Dermis lymphatic vessel endothelial cell (primary cell): ENCODE results near the gene ADH1C. TPM values are rescaled to one million over a fixed set of nuclear protein-coding genes. Genes with fewer than 3 reads are reported as not detected.

Source experiments
- total RNA-seq: library from RNA; depleted of rRNA; stranded (reverse); fragments of >200 nt; gene quantifications from 2 replicates; pipeline ENCODE4 v1.2.1, GENCODE V29; 2014

ADH1C gene
- total RNA-seq, result not detected in 2 replicates

GRCh38 chr4:99352602-99353537 lies at the start of gene ADH1C:
TSS of gene ADH1C (minus strand) at chr4:99352746. CDS start at chr4:99352675, 71 bp downstream.

GRCh38 chr4:99321241-99322191 lies 31.0 kb downstream of the ADH1C start, which contains the start of gene ADH1B:
TSS of gene ADH1B (minus strand) at chr4:99321401. CDS start at chr4:99321331, 70 bp downstream.

GRCh38 chr4:99290848-99291786 lies 61.4 kb downstream of the ADH1C start, which contains the start of gene ADH1A:
TSS of gene ADH1A (minus strand) at chr4:99290985. CDS start at chr4:99290914, 71 bp downstream.

Other genes starting within 250 kb of the ADH1C start
- not detected in 2 replicates for gene ADH4, start 208.4 kb downstream of the ADH1C start, total RNA-seq
- gene ADH6, start 133.5 kb downstream of the ADH1C start, total RNA-seq, result not detected in 2 replicates
- gene ADH1A, start 61.8 kb downstream of the ADH1C start, total RNA-seq, result not detected in 2 replicates
- gene ADH1B, start 31.3 kb downstream of the ADH1C start, total RNA-seq, result 0.09 TPM in 1 of 2 replicates, not detected in the other
- not detected in 2 replicates for gene ADH7, start 82.6 kb upstream of the ADH1C start, total RNA-seq
- gene C4orf17, start 158.3 kb upstream of the ADH1C start, total RNA-seq, result not detected in 2 replicates
- gene TRMT10A, start 211.3 kb upstream of the ADH1C start, total RNA-seq, result 4.8 and 6.6 TPM in 2 replicates
- gene MTTP, start 222.1 kb upstream of the ADH1C start, total RNA-seq, result under 0.01 and 0.09 TPM in 2 replicates